ENCODE data around the gene TMEM52.
A peak's percentile ranks its signal among the peaks of the same experiment; 100 is the strongest.

Gene TMEM52

GRCh38 chr1:1920608-1921458 lies 1.8 kb upstream of the TMEM52 start:
- 91 to 94% methylated on average over 25 to 26 of the region's 27 CpGs for WGBS, 2 experiments (ENCODE audit: insufficient coverage in 2 of 2)
- no peaks in the 10 kb centered on the region for H3K9me3 ChIP-seq (ENCODE audit: control insufficient read depth, low read length)
- no peak overlapping the region for H3K4me3 ChIP-seq (ENCODE audit: extremely low read depth, insufficient read depth, low read length, poor library complexity, severe bottlenecking)
- H3K27ac ChIP-seq (ENCODE audit: low read depth, low read length, severe bottlenecking) = no peak overlapping the region
- no peaks in the 10 kb centered on the region for H3K4me1 ChIP-seq (ENCODE audit: control insufficient read depth, insufficient read depth, low read length, poor library complexity, severe bottlenecking)
- H3K36me3 ChIP-seq (ENCODE audit: control insufficient read depth, insufficient read depth, low read length) = no peaks in the 10 kb centered on the region

GRCh38 chr1:1920057-1920607 lies 1.1 kb upstream of the TMEM52 start:
- Histone ChIP-seq H3K27ac (ENCODE audit: low read depth, low read length, severe bottlenecking) (no peak overlapping the region), H3K9me3 (ENCODE audit: control insufficient read depth, low read length) (no peaks in the 10 kb centered on the region), H3K4me1 (ENCODE audit: control insufficient read depth, insufficient read depth, low read length, poor library complexity, severe bottlenecking) (no peaks in the 10 kb centered on the region), H3K36me3 (ENCODE audit: control insufficient read depth, insufficient read depth, low read length) (no peaks in the 10 kb centered on the region), H3K4me3 (ENCODE audit: extremely low read depth, insufficient read depth, low read length, poor library complexity, severe bottlenecking) (peak overlapping the region; percentile 21)
- 80 to 82% methylated on average over 5 to 6 of the region's 6 CpGs for WGBS, 2 experiments (ENCODE audit: insufficient coverage in 2 of 2)

DNA sequence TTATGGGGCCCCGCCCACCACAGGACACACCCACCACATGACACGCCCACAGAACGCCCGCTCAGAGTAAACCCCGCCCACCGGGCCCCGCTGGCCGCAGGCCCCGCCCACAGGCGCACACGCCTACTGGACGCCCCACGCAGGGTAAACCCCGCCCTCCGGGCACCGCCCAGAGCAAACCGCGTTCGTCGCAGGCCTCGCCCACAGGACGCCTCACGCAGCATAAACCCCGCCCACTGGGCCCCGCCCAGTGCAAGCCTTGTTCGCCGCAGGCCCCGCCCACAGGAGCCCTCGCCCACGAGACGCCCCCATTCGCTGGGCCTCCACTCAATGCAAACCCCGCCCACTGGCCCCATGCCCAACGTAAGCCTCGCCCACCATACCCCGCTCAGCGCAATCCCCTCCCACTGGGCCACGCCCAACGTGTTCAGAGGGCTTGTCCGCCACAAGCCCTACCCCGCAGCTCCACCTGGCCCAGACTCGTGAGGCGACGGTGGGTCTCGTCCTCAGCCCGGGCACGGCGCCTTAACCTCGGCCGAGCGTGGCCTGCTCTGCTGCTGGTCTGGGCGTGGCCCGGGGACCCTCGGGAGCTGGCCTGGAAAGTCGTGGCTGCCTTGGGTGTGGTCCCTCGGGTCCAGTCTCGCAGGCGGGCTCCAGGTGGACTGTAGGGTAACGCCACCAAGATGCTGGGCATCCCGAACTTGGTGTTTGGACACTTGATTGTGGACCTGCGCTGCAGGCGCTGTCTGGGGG lies 401 bp upstream of the TMEM52 start:
- no peak overlapping the region for H3K27ac ChIP-seq (ENCODE audit: low read depth, low read length, severe bottlenecking)
- peak overlapping the region; percentile 50 for H3K4me3 ChIP-seq (ENCODE audit: extremely low read depth, insufficient read depth, low read length, poor library complexity, severe bottlenecking)
- WGBS, 2 experiments (ENCODE audit: insufficient coverage in 2 of 2) = 11 to 14% methylated on average over 55 to 56 of the region's 62 CpGs

DNA sequence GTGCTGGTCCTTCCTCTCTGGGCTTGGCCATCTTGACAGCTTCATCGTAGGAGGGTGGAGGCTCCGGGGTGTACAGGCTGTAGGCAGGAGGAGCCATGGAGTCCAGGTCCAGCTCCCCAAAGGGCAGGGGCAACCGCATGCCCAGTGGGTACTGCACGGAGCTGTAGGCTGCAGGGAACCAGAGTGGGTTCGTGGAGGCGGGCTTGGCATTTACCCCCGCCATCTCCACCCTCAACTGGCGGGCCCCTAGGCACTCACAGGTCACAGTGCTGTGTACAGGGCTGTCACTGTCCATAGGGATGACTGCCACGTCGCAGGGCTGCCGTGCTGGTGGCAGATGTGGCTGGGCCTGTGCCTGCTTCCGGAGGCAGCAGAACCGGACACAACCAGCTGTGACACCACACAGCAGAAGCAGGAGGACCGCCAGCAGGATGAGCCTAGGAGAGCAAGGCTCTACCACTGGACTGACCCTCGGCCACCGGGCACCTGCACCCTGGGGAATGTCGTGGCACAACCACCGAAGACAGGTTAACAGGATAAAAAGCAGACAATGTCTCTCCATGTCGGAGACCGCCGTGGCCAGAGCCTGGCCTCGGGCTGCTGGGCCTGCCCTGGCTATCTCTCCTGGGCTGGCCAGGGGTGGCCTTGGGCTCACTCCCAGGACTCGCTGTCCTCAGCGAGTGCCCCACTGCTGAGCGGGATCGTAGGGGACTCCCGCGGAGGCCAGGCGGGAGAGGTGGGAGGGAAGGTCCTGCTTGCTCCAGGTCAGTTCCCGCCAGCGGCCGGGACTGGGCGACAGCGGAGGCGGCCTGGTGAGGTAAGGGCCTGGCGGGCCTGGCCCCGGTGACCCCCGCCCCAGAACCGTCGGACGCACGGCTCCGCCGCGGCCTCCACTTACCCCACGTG lies 831 bp downstream of the TMEM52 start:
- Histone ChIP-seq H3K27ac (ENCODE audit: low read depth, low read length, severe bottlenecking) (no peak overlapping the region), H3K4me3 (ENCODE audit: extremely low read depth, insufficient read depth, low read length, poor library complexity, severe bottlenecking) (peak overlapping the region; percentile 50), H3K36me3 (ENCODE audit: control insufficient read depth, insufficient read depth, low read length) (no peaks in the 10 kb centered on the region), H3K9me3 (ENCODE audit: control insufficient read depth, low read length) (no peaks in the 10 kb centered on the region), H3K4me1 (ENCODE audit: control insufficient read depth, insufficient read depth, low read length, poor library complexity, severe bottlenecking) (no peaks in the 10 kb centered on the region)
- 43 to 50% methylated on average over 34 to 44 of the region's 46 CpGs for WGBS, 2 experiments (ENCODE audit: insufficient coverage in 2 of 2)

More for the DNA sequence above, 401 bp upstream of the TMEM52 start:
- Histone ChIP-seq H3K9me3 (ENCODE audit: control insufficient read depth, low read length) (no peaks in the 10 kb centered on the region), H3K4me1 (ENCODE audit: control insufficient read depth, insufficient read depth, low read length, poor library complexity, severe bottlenecking) (no peaks in the 10 kb centered on the region), H3K36me3 (ENCODE audit: control insufficient read depth, insufficient read depth, low read length) (no peaks in the 10 kb centered on the region)

DNA sequence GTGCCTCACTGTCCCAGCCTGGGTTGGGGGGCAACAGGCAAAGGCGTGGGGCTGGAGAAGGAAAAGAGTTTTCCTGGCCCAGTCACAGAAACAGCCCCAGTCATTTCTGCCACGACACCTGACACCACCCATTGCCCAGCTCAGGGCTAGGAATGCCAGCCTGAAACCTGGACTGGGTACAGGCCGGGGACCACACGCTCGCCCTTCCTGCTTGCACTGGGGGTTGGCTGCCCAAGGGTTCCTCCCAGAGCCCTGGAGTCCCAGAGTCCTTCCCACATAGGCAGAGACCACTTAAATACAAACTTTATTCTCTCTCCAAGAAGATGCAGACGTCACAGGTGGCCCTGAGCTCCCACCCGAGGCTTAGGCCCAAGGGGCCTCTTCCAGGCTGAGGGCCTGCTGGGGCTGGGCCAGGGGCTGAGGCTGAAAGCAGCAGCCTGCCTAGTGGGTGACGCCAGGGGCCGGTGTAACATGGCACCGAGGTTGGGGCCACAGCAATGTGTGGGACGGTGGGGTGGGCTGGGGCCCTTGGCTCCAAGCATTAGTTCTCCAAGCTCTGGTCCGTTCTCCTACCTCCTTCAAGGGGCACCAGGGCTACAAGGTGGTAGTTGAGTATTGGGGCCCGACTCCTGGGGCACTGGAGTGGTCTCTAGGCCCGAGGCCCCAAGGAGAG lies 1.6 kb downstream of the TMEM52 start:
- no peak overlapping the region for H3K4me3 ChIP-seq (ENCODE audit: extremely low read depth, insufficient read depth, low read length, poor library complexity, severe bottlenecking)
- H3K9me3 ChIP-seq (ENCODE audit: control insufficient read depth, low read length) = no peaks in the 10 kb centered on the region
- no peak overlapping the region for H3K27ac ChIP-seq (ENCODE audit: low read depth, low read length, severe bottlenecking)
- H3K36me3 ChIP-seq (ENCODE audit: control insufficient read depth, insufficient read depth, low read length) = no peaks in the 10 kb centered on the region
- no peaks in the 10 kb centered on the region for H3K4me1 ChIP-seq (ENCODE audit: control insufficient read depth, insufficient read depth, low read length, poor library complexity, severe bottlenecking)
- WGBS, 2 experiments (ENCODE audit: insufficient coverage in 2 of 2) = 89 to 94% methylated on average over 9 to 12 of the region's 14 CpGs

DNA sequence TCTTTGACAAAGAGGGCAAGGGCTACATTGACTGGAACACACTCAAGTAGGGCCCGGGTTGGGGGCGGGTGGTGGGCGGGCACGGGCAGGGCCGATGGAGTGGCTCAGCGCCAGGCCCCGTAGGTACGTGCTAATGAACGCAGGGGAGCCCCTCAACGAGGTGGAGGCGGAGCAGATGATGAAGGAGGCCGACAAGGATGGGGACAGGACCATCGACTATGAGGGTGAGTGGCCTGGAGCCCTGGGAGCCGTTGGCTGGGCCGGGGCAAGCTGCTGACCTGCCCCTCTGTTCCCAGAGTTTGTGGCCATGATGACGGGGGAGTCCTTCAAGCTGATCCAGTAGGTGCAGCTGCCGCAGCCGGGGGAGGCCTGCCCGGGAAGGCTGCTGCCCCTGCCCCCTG lies 2.2 kb downstream of the TMEM52 start:
- H3K4me1 ChIP-seq (ENCODE audit: control insufficient read depth, insufficient read depth, low read length, poor library complexity, severe bottlenecking) = no peaks in the 10 kb centered on the region
- no peak overlapping the region for H3K27ac ChIP-seq (ENCODE audit: low read depth, low read length, severe bottlenecking)
- H3K4me3 ChIP-seq (ENCODE audit: extremely low read depth, insufficient read depth, low read length, poor library complexity, severe bottlenecking) = no peak overlapping the region
- H3K36me3 ChIP-seq (ENCODE audit: control insufficient read depth, insufficient read depth, low read length) = no peaks in the 10 kb centered on the region
- H3K9me3 ChIP-seq (ENCODE audit: control insufficient read depth, low read length) = no peaks in the 10 kb centered on the region
- 90 to 91% methylated on average over 7 to 19 of the region's 19 CpGs for WGBS, 2 experiments (ENCODE audit: insufficient coverage in 2 of 2)

DNA sequence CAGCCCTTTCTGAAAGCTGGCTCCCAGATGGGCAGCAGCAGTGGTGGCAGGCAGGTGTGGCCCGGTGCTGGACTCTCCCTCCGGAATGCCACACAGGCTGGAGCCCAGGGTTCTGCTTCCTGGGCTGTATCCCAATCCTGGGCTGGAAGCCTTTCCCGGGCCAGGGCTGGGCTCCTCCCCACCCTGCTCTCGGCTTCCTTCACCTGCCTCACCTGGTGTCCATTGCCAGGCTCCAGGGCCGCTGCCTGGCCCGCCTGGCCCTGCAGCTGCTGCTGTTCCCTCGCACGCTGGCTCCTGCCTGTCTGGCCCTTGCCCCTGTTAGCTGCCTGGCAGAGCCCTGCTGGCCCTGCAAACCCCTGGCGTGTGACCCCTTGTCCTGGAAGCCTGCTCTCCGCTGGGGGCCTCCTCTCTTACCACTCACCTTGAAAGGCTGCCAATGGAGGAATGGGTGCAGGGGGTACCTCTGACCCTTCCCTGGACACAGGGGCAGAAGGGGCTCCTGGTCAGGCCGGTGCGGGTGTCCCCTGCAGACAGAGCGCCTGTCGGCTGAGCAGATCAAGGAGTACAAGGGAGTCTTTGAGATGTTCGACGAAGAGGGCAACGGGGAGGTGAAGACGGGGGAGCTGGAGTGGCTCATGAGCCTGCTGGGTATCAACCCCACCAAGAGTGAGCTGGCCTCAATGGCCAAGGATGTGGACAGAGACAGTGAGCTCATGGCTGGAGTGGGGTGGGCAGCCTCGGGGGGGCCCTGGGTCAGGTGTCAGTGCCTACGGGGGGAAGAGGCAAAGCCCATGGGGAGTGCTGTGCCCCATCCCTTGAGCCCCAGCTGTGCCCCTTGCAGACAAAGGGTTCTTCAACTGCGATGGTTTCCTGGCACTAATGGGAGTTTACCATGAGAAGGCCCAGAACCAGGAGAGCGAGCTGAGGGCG lies 2.9 kb downstream of the TMEM52 start:
- no peaks in the 10 kb centered on the region for H3K9me3 ChIP-seq (ENCODE audit: control insufficient read depth, low read length)
- no peaks in the 10 kb centered on the region for H3K4me1 ChIP-seq (ENCODE audit: control insufficient read depth, insufficient read depth, low read length, poor library complexity, severe bottlenecking)
- no peaks in the 10 kb centered on the region for H3K36me3 ChIP-seq (ENCODE audit: control insufficient read depth, insufficient read depth, low read length)
- no peak overlapping the region for H3K4me3 ChIP-seq (ENCODE audit: extremely low read depth, insufficient read depth, low read length, poor library complexity, severe bottlenecking)
- WGBS, 2 experiments (ENCODE audit: insufficient coverage in 2 of 2) = 93 to 96% methylated on average over 22 to 23 of the region's 23 CpGs
- no peak overlapping the region for H3K27ac ChIP-seq (ENCODE audit: low read depth, low read length, severe bottlenecking)

DNA sequence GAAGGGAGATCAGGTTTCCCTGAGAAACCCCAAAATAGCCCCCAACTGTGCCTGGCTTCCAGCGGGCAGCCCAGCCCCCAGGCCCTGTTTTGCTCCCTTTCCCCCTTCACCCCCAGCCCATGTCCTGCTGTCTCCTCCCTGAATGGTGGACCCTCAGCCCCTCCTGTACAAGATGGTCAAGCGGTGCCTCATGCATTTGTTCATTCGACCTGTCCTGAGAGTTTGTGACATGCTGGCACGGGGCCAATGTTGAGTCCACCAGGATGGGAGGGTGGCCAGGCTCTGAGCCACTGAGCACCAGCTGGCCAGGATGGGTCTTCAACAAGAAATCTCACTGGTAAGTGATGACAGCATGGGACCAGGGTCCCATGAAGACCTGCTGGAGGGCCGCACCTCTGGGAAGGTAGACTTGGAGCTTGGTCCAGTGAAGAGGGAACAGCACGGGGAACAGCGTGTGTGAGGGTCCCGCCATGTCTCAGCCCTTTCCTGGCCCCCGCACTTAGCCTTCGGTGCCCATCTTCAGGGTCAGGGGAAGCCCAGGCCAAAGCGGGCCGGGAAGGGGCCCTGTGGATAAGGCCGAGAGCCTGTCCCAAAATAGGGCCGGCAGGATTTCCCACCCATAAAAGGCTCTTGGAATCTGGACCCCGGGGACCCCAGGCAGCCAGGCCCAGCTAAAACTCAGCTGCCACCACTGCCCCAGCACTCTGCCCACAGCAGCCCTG lies 3.9 kb downstream of the TMEM52 start, which contains the start of gene CALML6:
TSS of gene CALML6 (plus strand) at position 290 of the 722 bp plus-strand sequence. CDS start at position 311, 21 bp downstream.
- Histone ChIP-seq H3K4me3 (ENCODE audit: extremely low read depth, insufficient read depth, low read length, poor library complexity, severe bottlenecking) (no peak within 1 kb of the TSS), H3K36me3 (ENCODE audit: control insufficient read depth, insufficient read depth, low read length) (no peaks in the 10 kb centered on the region), H3K4me1 (ENCODE audit: control insufficient read depth, insufficient read depth, low read length, poor library complexity, severe bottlenecking) (no peaks in the 10 kb centered on the region), H3K9me3 (ENCODE audit: control insufficient read depth, low read length) (no peaks in the 10 kb centered on the region), H3K27ac (ENCODE audit: low read depth, low read length, severe bottlenecking) (no peak within 1 kb of the TSS)
- 91 to 95% methylated on average over 13 to 14 of the region's 15 CpGs for WGBS, 2 experiments (ENCODE audit: insufficient coverage in 2 of 2)

Measured in mesodermal cell (in vitro differentiated cells).